GM23248 (cell line): Measurements from ENCODE around the gene KCNMA1. TPM values are rescaled to one million over a fixed set of nuclear protein-coding genes. Genes with fewer than 3 reads are reported as not detected.

Experiments
- DNase-seq: peaks from one replicate; pipeline ENCODE4 v3.0.0-alpha.2; 2015
- H2AFZ ChIP-seq: fragments of 200-600 bp; sonication (generic); 2 replicates; pipeline ENCODE4 v1.6.1; 2016; ENCODE audit warnings: antibody characterized with exemption
- H3F3A ChIP-seq: fragments of 200-600 bp; sonication (generic); 2 replicates; pipeline ENCODE4 v1.6.1; 2016; ENCODE audit warnings: mild to moderate bottlenecking, antibody characterized with exemption, mixed run types; ENCODE audit not compliant: insufficient read depth
- H3K27ac ChIP-seq: fragments of 200-600 bp; sonication (generic); 2 replicates; pipeline ENCODE4 v1.5.1; 2016; ENCODE audit warnings: mild to moderate bottlenecking
- H3K27me3 ChIP-seq: fragments of 200-600 bp; sonication (generic); replicated peaks from 2 replicates; pipeline ENCODE4 v1.6.1; 2016; ENCODE audit warnings: mild to moderate bottlenecking; ENCODE audit not compliant: insufficient read depth
- H3K36me3 ChIP-seq: fragments of 200-600 bp; sonication (generic); 2 replicates; pipeline ENCODE4 v1.6.1; 2016; ENCODE audit warnings: low read depth, mild to moderate bottlenecking
- H3K4me1 ChIP-seq: fragments of 200-600 bp; sonication (generic); 2 replicates; pipeline ENCODE4 v1.6.1; 2016; ENCODE audit warnings: mild to moderate bottlenecking; ENCODE audit not compliant: insufficient read depth
- H3K4me2 ChIP-seq: fragments of 200-600 bp; sonication (generic); one replicate; pipeline ENCODE4 v1.6.1; 2016; ENCODE audit warnings: mild to moderate bottlenecking; ENCODE audit not compliant: unreplicated experiment
- H3K4me3 ChIP-seq: fragments of 200-600 bp; sonication (generic); 2 replicates; pipeline ENCODE4 v1.5.1; 2016; ENCODE audit warnings: mild to moderate bottlenecking
- H3K79me2 ChIP-seq: fragments of 200-600 bp; sonication (generic); 2 replicates; pipeline ENCODE4 v1.6.1; 2016; ENCODE audit warnings: mild to moderate bottlenecking; ENCODE audit not compliant: insufficient read depth
- H3K9ac ChIP-seq: fragments of 200-600 bp; sonication (generic); 2 replicates; pipeline ENCODE4 v1.6.1; 2016; ENCODE audit warnings: mild to moderate bottlenecking
- H3K9me2 ChIP-seq: fragments of 200-600 bp; sonication (generic); 2 replicates; pipeline ENCODE4 v1.6.1; 2016; ENCODE audit warnings: mixed run types, mild to moderate bottlenecking, moderate library complexity; ENCODE audit not compliant: insufficient read depth
- H3K9me3 ChIP-seq: fragments of 200-600 bp; sonication (generic); one replicate; pipeline ENCODE4 v1.6.1; 2017; ENCODE audit warnings: low read depth
- H4K20me1 ChIP-seq: fragments of 200-600 bp; sonication (generic); 2 replicates; pipeline ENCODE4 v1.6.0; 2016; ENCODE audit not compliant: insufficient read depth
- EZH2 ChIP-seq: fragments of 200-600 bp; sonication (generic); IDR thresholded peaks from 2 replicates; pipeline ENCODE4 v1.6.1; 2018; ENCODE audit warnings: antibody characterized with exemption, mild to moderate bottlenecking; ENCODE audit not compliant: insufficient read depth, poor library complexity, severe bottlenecking
- EZH2phosphoT487 ChIP-seq: fragments of 200-600 bp; sonication (generic); IDR thresholded peaks from 2 replicates; pipeline ENCODE4 v1.6.1; 2018; ENCODE audit warnings: antibody characterized with exemption, moderate library complexity, mild to moderate bottlenecking, low read depth; ENCODE audit not compliant: insufficient read depth
- WGBS, 2 experiments: methylation state at CpG; one replicate each; pipeline ENCODE4 v1.1.6; 2015 to 2017; ENCODE audit warnings: low lambda C conversion rate in 2 of 2, low coverage in 1 of 2; ENCODE audit errors: missing lambda C conversion rate in 2 of 2; 5-methylcytosine and 5-hydroxymethylcytosine counted together
- in situ Hi-C: fragments of 300-500 bp; cut with MboI; formaldehyde crosslinking; loops from 2 replicates; pipeline ENCODE4 v1.15.0; 2020
- polyA plus RNA-seq: library from polyadenylated mRNA; unstranded; fragments of >200 nt; fragmentation: Nextera tagmentation; extraction: Ambion mirVana; gene quantifications from 2 replicates; pipeline ENCODE4 v1.2.1, GENCODE V29; 2016
- total RNA-seq: library from RNA; depleted of rRNA; stranded (reverse); fragments of >200 nt; shearing (Covaris generic); gene quantifications from 2 replicates; pipeline ENCODE4 v1.2.3, GENCODE V29; 2014

Gene KCNMA1
- total and polyA plus RNA-seq, 2 experiments from 2014 or later, result 14.2 to 25.1 TPM

DNA sequence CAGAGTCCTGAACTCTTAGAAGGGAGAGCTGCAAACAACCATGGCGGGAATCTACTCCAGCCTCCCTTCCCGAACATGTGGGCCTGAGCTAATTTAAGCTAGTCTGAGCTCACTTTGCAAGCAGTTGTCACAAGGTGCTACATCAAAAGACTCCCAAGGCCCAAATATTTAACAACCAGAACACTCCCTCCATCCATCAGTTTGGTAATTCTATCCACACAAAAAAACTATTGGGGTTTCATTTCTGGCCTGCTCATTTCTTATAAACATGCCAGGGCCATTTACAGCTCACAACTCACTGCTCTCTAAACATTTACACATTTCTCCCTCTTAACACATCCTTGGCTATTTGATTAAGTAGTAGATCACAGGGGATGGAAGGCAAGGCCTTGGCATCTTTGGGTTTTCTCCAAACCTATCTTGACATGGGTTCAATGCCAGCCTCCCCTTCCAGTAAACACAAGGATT lies 263.4 kb downstream of the KCNMA1 start:
- Histone ChIP-seq H3K4me1 (0 out of 2 replicates have a peak, but pooled peaks cover 6% of the 10 kb centered on the region), H2AFZ (no peak overlapping the region), H4K20me1 (no peaks in the 10 kb centered on the region), H3K4me3 (no peak overlapping the region), H3K27me3 (no peaks in the 10 kb centered on the region), H3K36me3 (no peaks in the 10 kb centered on the region), H3K9ac (no peak overlapping the region), H3K27ac (no peak overlapping the region), H3K9me3 (no peaks in the 10 kb centered on the region), H3K4me2 (no peak overlapping the region), H3K79me2 (no peaks in the 10 kb centered on the region), H3F3A (no peaks in the 10 kb centered on the region), H3K9me2 (peaks cover 3% of the 10 kb centered on the region; the same call in 1 of the 2 replicates)
- in situ Hi-C loops, result no loop called here
- 93 to 100% methylated on average over 2 of the region's 2 CpGs for WGBS, 2 experiments
- DNase-seq, result no peak
- TF ChIP-seq EZH2phosphoT487 (no peak), EZH2 (no peak)

DNA sequence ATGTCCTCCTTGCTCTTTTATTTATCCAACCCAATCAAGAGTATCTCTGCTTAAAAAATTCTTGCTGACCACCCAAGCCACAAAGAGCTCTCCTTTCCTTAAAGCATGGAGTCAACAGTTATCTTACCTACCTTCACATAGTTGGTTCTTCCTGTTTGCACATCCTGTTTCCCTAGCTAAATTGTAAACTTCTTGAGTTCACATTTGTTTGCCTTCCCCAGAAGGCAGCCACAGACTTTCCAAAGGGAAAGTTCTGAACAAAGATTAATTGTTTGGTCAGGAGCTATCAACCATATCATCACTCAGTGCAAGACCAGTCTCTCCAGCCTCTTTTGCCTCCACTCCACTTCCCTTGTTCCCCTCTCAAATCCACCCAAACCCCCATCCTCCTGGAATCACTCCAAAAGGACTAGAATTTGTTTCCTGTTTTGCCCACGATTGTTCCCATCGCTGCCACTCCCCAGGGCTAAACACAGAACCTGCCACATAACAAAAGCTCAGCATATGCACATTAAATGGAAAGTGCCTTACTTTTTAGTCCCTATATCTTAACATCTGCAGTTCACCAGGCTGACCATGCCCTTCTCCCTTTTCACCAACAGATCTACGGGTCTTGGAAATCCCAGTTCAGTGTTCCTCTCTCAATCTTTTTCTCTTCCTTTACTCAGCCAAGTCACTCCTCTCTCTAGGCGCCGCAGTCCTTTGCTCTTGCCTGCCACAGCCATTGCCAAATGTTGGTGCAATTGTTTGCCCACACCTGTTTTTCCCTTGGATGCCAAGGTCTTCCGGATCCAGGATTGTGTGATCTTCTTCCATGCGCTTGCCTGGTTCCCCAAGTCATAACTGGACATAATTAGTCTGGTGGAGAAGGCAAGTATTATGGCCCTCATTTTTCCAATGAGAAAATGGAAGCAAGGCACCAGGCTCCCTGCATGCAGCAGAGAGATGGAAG lies 265.5 kb downstream of the KCNMA1 start:
- H3K79me2 ChIP-seq, result no peaks in the 10 kb centered on the region
- H3K9me3 ChIP-seq, result no peaks in the 10 kb centered on the region
- H3K9me2 ChIP-seq, result peaks cover 3% of the 10 kb centered on the region; the same call in 1 of the 2 replicates
- no peaks in the 10 kb centered on the region for H4K20me1 ChIP-seq
- H3K4me3 ChIP-seq, result no peak overlapping the region
- no peak overlapping the region for H3K4me2 ChIP-seq
- H3K9ac ChIP-seq, result no peak overlapping the region
- no peaks in the 10 kb centered on the region for H3K27me3 ChIP-seq
- in situ Hi-C loops, result no loop called here
- H3K27ac ChIP-seq, result no peak overlapping the region
- no peaks in the 10 kb centered on the region for H3K36me3 ChIP-seq
- 86 to 88% methylated on average over 7 of the region's 7 CpGs for WGBS, 2 experiments
- H3F3A ChIP-seq, result no peaks in the 10 kb centered on the region
- H3K4me1 ChIP-seq, result 0 out of 2 replicates have a peak, but pooled peaks cover 4% of the 10 kb centered on the region
- H2AFZ ChIP-seq, result no peak overlapping the region
- DNase-seq, result no peak
- TF ChIP-seq EZH2 (no peak), EZH2phosphoT487 (no peak)

DNA sequence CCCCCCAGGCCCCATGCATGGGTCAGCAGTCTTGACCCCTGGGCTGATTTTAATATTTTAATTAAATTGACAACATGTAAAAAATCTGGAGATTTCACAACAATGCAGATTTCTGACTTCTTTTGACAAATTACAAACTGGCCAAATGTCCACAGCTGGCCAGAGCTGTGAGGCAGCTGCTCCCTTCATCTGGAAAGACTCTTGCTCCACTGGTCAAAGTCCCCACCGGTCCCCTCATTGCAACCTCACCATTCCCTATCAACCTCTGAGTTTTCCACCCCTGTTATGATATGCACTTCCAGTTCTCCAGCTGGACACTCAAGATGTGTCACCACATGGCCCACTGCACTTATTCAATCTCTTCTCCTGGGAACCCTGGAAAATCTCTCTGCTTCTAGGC lies 266.2 kb downstream of the KCNMA1 start:
- Histone ChIP-seq H2AFZ (no peak overlapping the region), H4K20me1 (no peaks in the 10 kb centered on the region), H3K4me1 (no peaks in the 10 kb centered on the region), H3K27ac (no peak overlapping the region), H3K4me2 (no peak overlapping the region), H3K4me3 (no peak overlapping the region), H3K9me2 (peaks cover 3% of the 10 kb centered on the region; the same call in 1 of the 2 replicates), H3K79me2 (no peaks in the 10 kb centered on the region), H3K27me3 (no peaks in the 10 kb centered on the region), H3F3A (no peaks in the 10 kb centered on the region), H3K9ac (no peak overlapping the region), H3K9me3 (no peaks in the 10 kb centered on the region), H3K36me3 (no peaks in the 10 kb centered on the region)
- no peak for DNase-seq
- in situ Hi-C loops, result no loop called here
- 53 to 84% methylated on average over 1 of the region's 1 CpG for WGBS, 2 experiments
- TF ChIP-seq EZH2 (no peak), EZH2phosphoT487 (no peak)

DNA sequence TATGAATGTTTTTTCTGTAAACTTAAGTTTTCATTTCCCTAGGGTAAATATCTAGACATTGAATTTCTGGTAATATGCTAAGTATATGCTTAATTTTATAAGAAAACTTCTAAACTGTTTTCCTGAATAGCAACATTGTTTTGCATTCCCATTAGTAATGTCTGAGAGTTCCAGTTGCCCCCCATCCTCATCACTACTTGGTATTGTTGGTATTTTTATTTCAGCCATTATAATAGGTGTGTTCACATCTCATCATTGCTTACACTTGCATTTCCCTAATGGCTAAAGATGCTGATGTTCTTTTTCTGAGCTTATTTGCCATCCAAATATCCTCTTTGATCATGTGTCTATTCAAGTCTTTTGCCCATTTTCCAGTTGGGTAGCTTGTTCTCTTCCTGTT lies 269.6 kb downstream of the KCNMA1 start:
- Histone ChIP-seq H3K9ac (no peak overlapping the region), H3K4me1 (no peaks in the 10 kb centered on the region), H3K9me2 (no peaks in the 10 kb centered on the region), H4K20me1 (no peaks in the 10 kb centered on the region), H3K9me3 (no peaks in the 10 kb centered on the region), H3K4me3 (no peak overlapping the region), H3K27me3 (no peaks in the 10 kb centered on the region), H3F3A (no peaks in the 10 kb centered on the region), H3K4me2 (no peak overlapping the region), H2AFZ (no peak overlapping the region), H3K27ac (no peak overlapping the region), H3K36me3 (no peaks in the 10 kb centered on the region), H3K79me2 (no peaks in the 10 kb centered on the region)
- TF ChIP-seq EZH2, result no peak
- no peak for TF ChIP-seq EZH2phosphoT487
- DNase-seq, result no peak
- in situ Hi-C loops, result no loop called here
